IMR-90 (cell line): ENCODE data around the gene TUBB2B.

ENCODE experiments used
- CEBPB ChIP-seq: IDR thresholded peaks from 2 replicates; pipeline ENCODE4 v1.6.1; 2012; ENCODE audit warnings: low read depth, low read length, improper control_type of control experiment
- CHD1 ChIP-seq: IDR thresholded peaks from 2 replicates; pipeline ENCODE4 v1.6.1; 2012; ENCODE audit warnings: low read depth, low read length, improper control_type of control experiment
- FOS ChIP-seq: fragments of 150-350 bp; IDR thresholded peaks from 2 replicates; pipeline ENCODE4 v1.6.1; 2016; ENCODE audit warnings: low read depth, low read length
- POLR2A ChIP-seq: IDR thresholded peaks from 2 replicates; pipeline ENCODE4 v1.6.1; 2012; ENCODE audit warnings: mild to moderate bottlenecking, low read depth, low read length
- RAD21 ChIP-seq: IDR thresholded peaks from 2 replicates; pipeline ENCODE4 v1.6.1; 2012; ENCODE audit warnings: low read length, improper control_type of control experiment
- RFX5 ChIP-seq: IDR thresholded peaks from 2 replicates; pipeline ENCODE4 v1.8.0; 2012; ENCODE audit warnings: low read depth, mild to moderate bottlenecking, low read length, moderate library complexity
- SMC3 ChIP-seq: fragments of 150-350 bp; IDR thresholded peaks from 2 replicates; pipeline ENCODE4 v1.6.1; 2016; ENCODE audit warnings: low read depth, mild to moderate bottlenecking, antibody characterized with exemption, low read length, moderate library complexity
- TF ChIP-seq, protein P1 (sequence below): conservative IDR thresholded peaks from 2 replicates; pipeline ENCODE4 v1.5.1; 2012; ENCODE audit warnings: mild to moderate bottlenecking, low read depth, low read length, improper control_type of control experiment
- TF ChIP-seq, protein P2 (sequence below): fragments of 150-350 bp; IDR thresholded peaks from 2 replicates; pipeline ENCODE4 v1.6.1; 2016; ENCODE audit warnings: low read depth, mild to moderate bottlenecking, low read length, moderate library complexity, borderline replicate concordance

DNA sequence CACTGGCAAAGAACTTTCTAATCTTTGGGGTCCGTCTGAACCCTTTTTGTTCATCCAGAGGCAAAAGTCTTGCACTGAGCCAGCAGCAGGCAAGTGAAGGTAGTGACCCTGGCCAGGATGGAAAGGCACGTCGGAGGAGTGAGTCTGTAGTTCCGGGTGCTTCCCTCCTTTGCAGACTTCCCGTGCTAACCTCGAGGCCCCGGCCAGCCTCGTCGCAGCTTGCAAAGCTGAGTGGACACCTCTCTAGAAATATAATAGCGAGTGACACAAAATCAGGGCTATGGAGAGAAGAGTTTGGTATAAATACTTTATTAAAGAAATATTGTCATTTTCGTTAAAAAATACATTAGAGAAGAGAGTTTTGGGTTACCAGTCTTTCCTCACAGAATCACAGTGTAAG is 41.2 kb upstream of the TUBB2B start:
- TF ChIP-seq, protein P1, sequence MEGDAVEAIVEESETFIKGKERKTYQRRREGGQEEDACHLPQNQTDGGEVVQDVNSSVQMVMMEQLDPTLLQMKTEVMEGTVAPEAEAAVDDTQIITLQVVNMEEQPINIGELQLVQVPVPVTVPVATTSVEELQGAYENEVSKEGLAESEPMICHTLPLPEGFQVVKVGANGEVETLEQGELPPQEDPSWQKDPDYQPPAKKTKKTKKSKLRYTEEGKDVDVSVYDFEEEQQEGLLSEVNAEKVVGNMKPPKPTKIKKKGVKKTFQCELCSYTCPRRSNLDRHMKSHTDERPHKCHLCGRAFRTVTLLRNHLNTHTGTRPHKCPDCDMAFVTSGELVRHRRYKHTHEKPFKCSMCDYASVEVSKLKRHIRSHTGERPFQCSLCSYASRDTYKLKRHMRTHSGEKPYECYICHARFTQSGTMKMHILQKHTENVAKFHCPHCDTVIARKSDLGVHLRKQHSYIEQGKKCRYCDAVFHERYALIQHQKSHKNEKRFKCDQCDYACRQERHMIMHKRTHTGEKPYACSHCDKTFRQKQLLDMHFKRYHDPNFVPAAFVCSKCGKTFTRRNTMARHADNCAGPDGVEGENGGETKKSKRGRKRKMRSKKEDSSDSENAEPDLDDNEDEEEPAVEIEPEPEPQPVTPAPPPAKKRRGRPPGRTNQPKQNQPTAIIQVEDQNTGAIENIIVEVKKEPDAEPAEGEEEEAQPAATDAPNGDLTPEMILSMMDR, result no peak
- no peak for TF ChIP-seq FOS
- no peak for TF ChIP-seq SMC3
- TF ChIP-seq CEBPB, result no peak
- no peak for TF ChIP-seq POLR2A
- no peak for TF ChIP-seq CHD1
- TF ChIP-seq, protein P2, sequence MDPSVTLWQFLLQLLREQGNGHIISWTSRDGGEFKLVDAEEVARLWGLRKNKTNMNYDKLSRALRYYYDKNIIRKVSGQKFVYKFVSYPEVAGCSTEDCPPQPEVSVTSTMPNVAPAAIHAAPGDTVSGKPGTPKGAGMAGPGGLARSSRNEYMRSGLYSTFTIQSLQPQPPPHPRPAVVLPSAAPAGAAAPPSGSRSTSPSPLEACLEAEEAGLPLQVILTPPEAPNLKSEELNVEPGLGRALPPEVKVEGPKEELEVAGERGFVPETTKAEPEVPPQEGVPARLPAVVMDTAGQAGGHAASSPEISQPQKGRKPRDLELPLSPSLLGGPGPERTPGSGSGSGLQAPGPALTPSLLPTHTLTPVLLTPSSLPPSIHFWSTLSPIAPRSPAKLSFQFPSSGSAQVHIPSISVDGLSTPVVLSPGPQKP, result no peak
- no peak for TF ChIP-seq RFX5
- TF ChIP-seq RAD21, result no peak
